ENCODE measurements around the gene NEK11.

The NEK11 gene

GRCh38 chr3:131167867-131168266 is 141.2 kb downstream of the NEK11 start:
- Histone ChIP-seq H3K27ac (ENCODE audit: poor library complexity, severe bottlenecking) (no peak overlapping the region), H3K9me3 (ENCODE audit: severe bottlenecking) (no peaks in the 10 kb centered on the region), H3K4me3 (ENCODE audit: severe bottlenecking) (no peak overlapping the region), H3K4me1 (ENCODE audit: insufficient read depth, poor library complexity, severe bottlenecking) (no peaks in the 10 kb centered on the region), H3K27me3 (ENCODE audit: insufficient read depth, poor library complexity, severe bottlenecking) (no peaks in the 10 kb centered on the region), H3K36me3 (ENCODE audit: low read depth) (no peaks in the 10 kb centered on the region)
- TF ChIP-seq, protein P1, sequence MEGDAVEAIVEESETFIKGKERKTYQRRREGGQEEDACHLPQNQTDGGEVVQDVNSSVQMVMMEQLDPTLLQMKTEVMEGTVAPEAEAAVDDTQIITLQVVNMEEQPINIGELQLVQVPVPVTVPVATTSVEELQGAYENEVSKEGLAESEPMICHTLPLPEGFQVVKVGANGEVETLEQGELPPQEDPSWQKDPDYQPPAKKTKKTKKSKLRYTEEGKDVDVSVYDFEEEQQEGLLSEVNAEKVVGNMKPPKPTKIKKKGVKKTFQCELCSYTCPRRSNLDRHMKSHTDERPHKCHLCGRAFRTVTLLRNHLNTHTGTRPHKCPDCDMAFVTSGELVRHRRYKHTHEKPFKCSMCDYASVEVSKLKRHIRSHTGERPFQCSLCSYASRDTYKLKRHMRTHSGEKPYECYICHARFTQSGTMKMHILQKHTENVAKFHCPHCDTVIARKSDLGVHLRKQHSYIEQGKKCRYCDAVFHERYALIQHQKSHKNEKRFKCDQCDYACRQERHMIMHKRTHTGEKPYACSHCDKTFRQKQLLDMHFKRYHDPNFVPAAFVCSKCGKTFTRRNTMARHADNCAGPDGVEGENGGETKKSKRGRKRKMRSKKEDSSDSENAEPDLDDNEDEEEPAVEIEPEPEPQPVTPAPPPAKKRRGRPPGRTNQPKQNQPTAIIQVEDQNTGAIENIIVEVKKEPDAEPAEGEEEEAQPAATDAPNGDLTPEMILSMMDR (IDR thresholded peaks at IDR 0.05; ENCODE audit: poor library complexity, severe bottlenecking) = no peak
- ATAC-seq (ENCODE audit: low read depth) (no peak), DNase-seq (ENCODE audit: low spot score) (no peak)

- no peaks in the 10 kb centered on the region for H3K36me3 ChIP-seq (ENCODE audit: low read depth)
- ATAC-seq (ENCODE audit: low read depth) (no peak), DNase-seq (ENCODE audit: low spot score) (no peak)
- no peaks in the 10 kb centered on the region for H3K9me3 ChIP-seq (ENCODE audit: severe bottlenecking)
- no peaks in the 10 kb centered on the region for H3K27me3 ChIP-seq (ENCODE audit: insufficient read depth, poor library complexity, severe bottlenecking)
- H3K27ac ChIP-seq (ENCODE audit: poor library complexity, severe bottlenecking) = no peak overlapping the region
- H3K4me1 ChIP-seq (ENCODE audit: insufficient read depth, poor library complexity, severe bottlenecking) = no peaks in the 10 kb centered on the region
- H3K4me3 ChIP-seq (ENCODE audit: severe bottlenecking) = no peak overlapping the region
- TF ChIP-seq, protein P1 (IDR thresholded peaks at IDR 0.05; ENCODE audit: poor library complexity, severe bottlenecking) = no peak
Measured at GRCh38 chr3:131169331-131169730, 142.7 kb downstream of the NEK11 start.

DNA sequence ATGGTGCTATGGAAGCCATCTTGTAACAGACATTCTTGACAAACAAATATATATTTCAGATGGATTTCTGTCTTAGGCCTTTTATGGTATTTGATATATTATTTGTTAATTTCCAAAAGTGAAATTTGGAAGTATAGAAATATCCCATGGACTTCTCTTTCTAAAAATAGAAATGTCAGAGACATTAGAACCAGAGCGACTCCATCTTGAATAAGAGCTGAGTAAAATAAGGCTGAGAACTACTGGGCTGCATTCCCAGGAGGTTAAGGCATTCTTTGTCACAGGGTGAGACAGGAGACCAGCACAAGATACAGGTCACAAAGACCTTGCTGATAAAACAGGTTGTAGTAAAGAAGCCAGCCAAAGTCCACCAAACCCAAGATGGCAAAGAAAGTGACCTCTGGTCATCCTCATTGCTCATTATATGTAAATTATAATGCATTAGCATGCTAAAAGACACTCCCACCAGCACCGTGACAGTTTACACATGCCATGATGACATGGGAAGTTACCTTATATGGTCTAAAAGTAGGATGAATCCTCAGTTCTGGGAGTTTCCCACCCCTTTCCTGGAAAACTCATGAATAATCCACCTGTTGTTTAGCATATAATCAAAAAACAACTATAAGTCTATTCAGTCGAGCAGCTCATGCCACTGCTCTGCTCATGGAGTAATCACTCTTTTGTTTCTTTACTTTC is 146.0 kb downstream of the NEK11 start:
- DNase-seq (ENCODE audit: low spot score) = no peak
- no peak overlapping the region for H3K4me3 ChIP-seq (ENCODE audit: severe bottlenecking)
- no peak overlapping the region for H3K27ac ChIP-seq (ENCODE audit: poor library complexity, severe bottlenecking)

GRCh38 chr3:131174752-131175151 is 148.1 kb downstream of the NEK11 start:
- no peaks in the 10 kb centered on the region for H3K27me3 ChIP-seq (ENCODE audit: insufficient read depth, poor library complexity, severe bottlenecking)
- ATAC-seq (ENCODE audit: low read depth) (peak; percentile 35; the same call in 1 of the 3 replicates), DNase-seq (ENCODE audit: low spot score) (no peak)
- no peak overlapping the region for H3K27ac ChIP-seq (ENCODE audit: poor library complexity, severe bottlenecking)
- no peaks in the 10 kb centered on the region for H3K36me3 ChIP-seq (ENCODE audit: low read depth)
- TF ChIP-seq, protein P1 (IDR thresholded peaks at IDR 0.05; ENCODE audit: poor library complexity, severe bottlenecking) = no peak
- H3K4me3 ChIP-seq (ENCODE audit: severe bottlenecking) = no peak overlapping the region
- no peaks in the 10 kb centered on the region for H3K4me1 ChIP-seq (ENCODE audit: insufficient read depth, poor library complexity, severe bottlenecking)
- H3K9me3 ChIP-seq (ENCODE audit: severe bottlenecking) = no peaks in the 10 kb centered on the region

More for the DNA sequence above, 146.0 kb downstream of the NEK11 start:
- H3K36me3 ChIP-seq (ENCODE audit: low read depth) = no peaks in the 10 kb centered on the region
- no peaks in the 10 kb centered on the region for H3K9me3 ChIP-seq (ENCODE audit: severe bottlenecking)
- H3K27me3 ChIP-seq (ENCODE audit: insufficient read depth, poor library complexity, severe bottlenecking) = no peaks in the 10 kb centered on the region
- H3K4me1 ChIP-seq (ENCODE audit: insufficient read depth, poor library complexity, severe bottlenecking) = no peaks in the 10 kb centered on the region
- TF ChIP-seq, protein P1 (IDR thresholded peaks at IDR 0.05; ENCODE audit: poor library complexity, severe bottlenecking) = no peak
- no peak for ATAC-seq (ENCODE audit: low read depth)

- DNase-seq (ENCODE audit: low spot score) (no peak), ATAC-seq (ENCODE audit: low read depth) (no peak)
- Histone ChIP-seq H3K27me3 (ENCODE audit: insufficient read depth, poor library complexity, severe bottlenecking) (no peaks in the 10 kb centered on the region), H3K4me3 (ENCODE audit: severe bottlenecking) (no peak overlapping the region), H3K4me1 (ENCODE audit: insufficient read depth, poor library complexity, severe bottlenecking) (no peaks in the 10 kb centered on the region), H3K36me3 (ENCODE audit: low read depth) (no peaks in the 10 kb centered on the region), H3K27ac (ENCODE audit: poor library complexity, severe bottlenecking) (no peak overlapping the region), H3K9me3 (ENCODE audit: severe bottlenecking) (no peaks in the 10 kb centered on the region)
- TF ChIP-seq, protein P1 (IDR thresholded peaks at IDR 0.05; ENCODE audit: poor library complexity, severe bottlenecking) = no peak
Measured at GRCh38 chr3:131178710-131179375, 152.2 kb downstream of the NEK11 start.

Data from RWPE2 (cell line).